Keratinocyte (primary cell): ENCODE data around the gene TCP11L2. TPM values are rescaled to one million over a fixed set of nuclear protein-coding genes. Genes with fewer than 3 reads are reported as not detected.
"Not testable (repeated sequence)": the region's sequence is repeated elsewhere in the genome, so short reads cannot be mapped to it uniquely, and the experiment has no call there.

Experiments used
- DNase-seq: peaks from one replicate; pipeline ENCODE4 v3.0.0-alpha.2; 2011; ENCODE audit warnings: low read depth, missing footprints, low spot score
- FAIRE-seq: peaks from 2 replicates; lab custom pipeline; 2011; peaks lifted over from hg19 to GRCh38; lab: Jason Lieb, UNC
- H2AFZ ChIP-seq: 2 replicates; pipeline ENCODE4 v1.6.0; 2012; ENCODE audit warnings: low read length, control low read depth, inconsistent platforms; ENCODE audit not compliant: control insufficient read depth
- H3K27ac ChIP-seq: 2 replicates; pipeline ENCODE4 v1.5.1; 2011; ENCODE audit warnings: low read length; ENCODE audit not compliant: control insufficient read depth, insufficient read depth
- H3K27me3 ChIP-seq: 3 replicates; pipeline ENCODE4 v1.6.0; 2011; ENCODE audit warnings: low read length; ENCODE audit not compliant: control insufficient read depth, insufficient read depth; ENCODE audit errors: extremely low read depth
- H3K36me3 ChIP-seq, 2 experiments: 2 replicates in 1 of 2; 3 replicates in 1 of 2; pipeline ENCODE4 v1.5.1; 2011; ENCODE audit warnings: low read length in 2 of 2, mild to moderate bottlenecking in 1 of 2; ENCODE audit not compliant: control insufficient read depth in 2 of 2, insufficient read depth in 2 of 2; ENCODE audit errors: extremely low read depth in 1 of 2
- H3K4me1 ChIP-seq: 3 replicates; pipeline ENCODE4 v1.5.1; 2011; ENCODE audit warnings: low read length; ENCODE audit not compliant: control insufficient read depth, insufficient read depth; ENCODE audit errors: extremely low read depth
- H3K4me2 ChIP-seq: 3 replicates; pipeline ENCODE4 v1.6.0; 2011; ENCODE audit warnings: low read depth, low read length; ENCODE audit not compliant: control insufficient read depth, insufficient read depth; ENCODE audit errors: extremely low read depth
- H3K4me3 ChIP-seq, 3 experiments: fragments of 200-600 bp in 1 of 3; sonication (generic) in 1 of 3; 2 replicates in 2 of 3; 3 replicates in 1 of 3; pipeline ENCODE4 v1.5.1; 2011 to 2016; ENCODE audit warnings: low read length in 3 of 3, mild to moderate bottlenecking in 3 of 3, control low read depth in 2 of 3, inconsistent platforms in 1 of 3, low read depth in 1 of 3, mixed read lengths in 1 of 3, mixed run types in 1 of 3, moderate library complexity in 1 of 3; ENCODE audit not compliant: control insufficient read depth in 2 of 3, insufficient read depth in 2 of 3; ENCODE audit errors: extremely low read depth in 1 of 3
- H3K79me2 ChIP-seq: 2 replicates; pipeline ENCODE4 v1.6.0; 2012; ENCODE audit warnings: low read length; ENCODE audit not compliant: control insufficient read depth, insufficient read depth
- H3K9ac ChIP-seq: 3 replicates; pipeline ENCODE4 v1.6.0; 2011; ENCODE audit warnings: low read length; ENCODE audit not compliant: control insufficient read depth, insufficient read depth; ENCODE audit errors: extremely low read depth
- H3K9me1 ChIP-seq: 3 replicates; pipeline ENCODE4 v1.6.0; 2011; ENCODE audit warnings: low read length; ENCODE audit not compliant: control insufficient read depth, insufficient read depth; ENCODE audit errors: extremely low read depth
- H3K9me3 ChIP-seq: 2 replicates; pipeline ENCODE4 v1.5.1; 2012; ENCODE audit warnings: low read depth, low read length; ENCODE audit not compliant: control insufficient read depth
- H4K20me1 ChIP-seq: 3 replicates; pipeline ENCODE4 v1.6.0; 2011; ENCODE audit warnings: low read length; ENCODE audit not compliant: control insufficient read depth, insufficient read depth; ENCODE audit errors: extremely low read depth
- CTCF ChIP-seq, 3 experiments: IDR thresholded peaks in 1 of 3; conservative IDR thresholded peaks in 1 of 3; optimal IDR thresholded peaks in 1 of 3; 2 replicates in 2 of 3; 3 replicates in 1 of 3; pipeline versions ENCODE3 to v1.5.1; 2011; ENCODE audit warnings: low read length in 3 of 3, mild to moderate bottlenecking in 3 of 3, moderate library complexity in 2 of 3, control low read depth in 1 of 3, inconsistent platforms in 1 of 3; ENCODE audit not compliant: insufficient read depth in 2 of 3; ENCODE audit errors: extremely low read depth in 1 of 3
- EZH2 ChIP-seq: IDR thresholded peaks from one replicate; pipeline ENCODE4 v1.6.1; 2012; ENCODE audit warnings: inconsistent platforms, mild to moderate bottlenecking, low read length, moderate library complexity
- dilution Hi-C: fragments of 300-500 bp; cut with MboI; formaldehyde crosslinking; loops from one replicate; pipeline ENCODE4 v1.7.0; 2020; ENCODE audit warnings: low sequenced_read_pairs; ENCODE audit not compliant: extremely low pct_ligation_motif_present
- polyA plus RNA-seq, 5 experiments: library from polyadenylated mRNA; depleted of rRNA in 3 of 5; stranded (reverse) in 3 of 5; stranded (forward) in 1 of 5; unstranded in 1 of 5; fragments of >200 nt; gene quantifications; 1 replicate in 1 of 5; 2 replicates in 3 of 5; 3 replicates in 1 of 5; pipeline versions ENCODE4 v1.2.1 to v1.2.3, GENCODE V29; 2011 to 2012; ENCODE audit warnings: missing spikeins in 2 of 5, low read depth in 1 of 5, low replicate concordance in 1 of 5

TCP11L2 gene
- polyA plus RNA-seq, 1 donor (not counting 4 experiments of a cell fraction or from before 2014, with no cell fraction given): 6.1 TPM

GRCh38 chr12:106284358-106285105 is 18.0 kb upstream of the TCP11L2 start:
- Histone ChIP-seq H3K9me1 (no peaks in the 10 kb centered on the region), H2AFZ (no peak overlapping the region), H3K27me3 (no peaks in the 10 kb centered on the region), H3K9ac (no peak overlapping the region), H4K20me1 (no peaks in the 10 kb centered on the region), H3K4me3 (no peak overlapping the region), H3K36me3 (peaks cover 0 to 4% of the 10 kb centered on the region in 2 experiments), H3K4me2 (no peak overlapping the region), H3K4me1 (peaks cover 24% of the 10 kb centered on the region), H3K27ac (no peak overlapping the region), H3K9me3 (no peaks in the 10 kb centered on the region), H3K79me2 (no peaks in the 10 kb centered on the region)
- DNase-seq (no peak), FAIRE-seq (no peak)
- TF ChIP-seq CTCF (optimal IDR thresholded peaks at IDR 0.05 in 1 of 3, IDR thresholded peaks at IDR 0.05 in 1 of 3, conservative IDR thresholded peaks at IDR 0.05 in 1 of 3; ENCODE audit: extremely low read depth in 1 of 3, insufficient read depth in 2 of 3, low read length in 3 of 3) (no peak), EZH2 (no peak)
- dilution Hi-C loops: no loop called here

- dilution Hi-C loops: no loop called here
- peaks cover 24% of the 10 kb centered on the region for H3K4me1 ChIP-seq
- H2AFZ ChIP-seq: no peak overlapping the region
- H3K9ac ChIP-seq: no peak overlapping the region
- H3K27ac ChIP-seq: no peak overlapping the region
- FAIRE-seq: no peak
- H3K36me3 ChIP-seq: peaks cover 0 to 4% of the 10 kb centered on the region in 2 experiments
- H3K79me2 ChIP-seq: no peaks in the 10 kb centered on the region
- H4K20me1 ChIP-seq: no peaks in the 10 kb centered on the region
- H3K4me2 ChIP-seq: no peak overlapping the region
- no peak overlapping the region for H3K4me3 ChIP-seq
- H3K9me3 ChIP-seq: no peaks in the 10 kb centered on the region
- H3K27me3 ChIP-seq: no peaks in the 10 kb centered on the region
- no peak for TF ChIP-seq EZH2
- TF ChIP-seq CTCF (optimal IDR thresholded peaks at IDR 0.05 in 1 of 3, IDR thresholded peaks at IDR 0.05 in 1 of 3, conservative IDR thresholded peaks at IDR 0.05 in 1 of 3; ENCODE audit: extremely low read depth in 1 of 3, insufficient read depth in 2 of 3, low read length in 3 of 3): no peak
- no peaks in the 10 kb centered on the region for H3K9me1 ChIP-seq
- no peak for DNase-seq
Measured at GRCh38 chr12:106285982-106286381, 16.6 kb upstream of the TCP11L2 start.

- H3K27me3 ChIP-seq, DNase-seq, H4K20me1 ChIP-seq, H3K4me3 ChIP-seq, H3K9ac ChIP-seq, H3K9me1 ChIP-seq, H3K4me2 ChIP-seq, H3K79me2 ChIP-seq, FAIRE-seq, H2AFZ ChIP-seq, H3K36me3 ChIP-seq, H3K9me3 ChIP-seq, dilution Hi-C loops: not testable (repeated sequence)
- Histone ChIP-seq H3K27ac (peak overlapping the region; percentile 100), H3K4me1 (peaks cover 24% of the 10 kb centered on the region)
Measured at GRCh38 chr12:106286576-106287162, 15.9 kb upstream of the TCP11L2 start.
